Measurements from ENCODE around the gene GLG1. TPM values are rescaled to one million over a fixed set of nuclear protein-coding genes. Genes with fewer than 3 reads are reported as not detected.
"Not testable (repeated sequence)": the region's sequence is repeated elsewhere in the genome, so short reads cannot be mapped to it uniquely, and the experiment has no call there.

GLG1 gene
- total RNA-seq, result 69.3 TPM
- long read RNA-seq, full-length matches to known transcripts, result 29 of 47 reads
- long read RNA-seq, partial matches to known transcripts, result 6 of 47 reads
- long read RNA-seq, other reads (novel, unspliced or antisense), result 12 of 47 reads

DNA sequence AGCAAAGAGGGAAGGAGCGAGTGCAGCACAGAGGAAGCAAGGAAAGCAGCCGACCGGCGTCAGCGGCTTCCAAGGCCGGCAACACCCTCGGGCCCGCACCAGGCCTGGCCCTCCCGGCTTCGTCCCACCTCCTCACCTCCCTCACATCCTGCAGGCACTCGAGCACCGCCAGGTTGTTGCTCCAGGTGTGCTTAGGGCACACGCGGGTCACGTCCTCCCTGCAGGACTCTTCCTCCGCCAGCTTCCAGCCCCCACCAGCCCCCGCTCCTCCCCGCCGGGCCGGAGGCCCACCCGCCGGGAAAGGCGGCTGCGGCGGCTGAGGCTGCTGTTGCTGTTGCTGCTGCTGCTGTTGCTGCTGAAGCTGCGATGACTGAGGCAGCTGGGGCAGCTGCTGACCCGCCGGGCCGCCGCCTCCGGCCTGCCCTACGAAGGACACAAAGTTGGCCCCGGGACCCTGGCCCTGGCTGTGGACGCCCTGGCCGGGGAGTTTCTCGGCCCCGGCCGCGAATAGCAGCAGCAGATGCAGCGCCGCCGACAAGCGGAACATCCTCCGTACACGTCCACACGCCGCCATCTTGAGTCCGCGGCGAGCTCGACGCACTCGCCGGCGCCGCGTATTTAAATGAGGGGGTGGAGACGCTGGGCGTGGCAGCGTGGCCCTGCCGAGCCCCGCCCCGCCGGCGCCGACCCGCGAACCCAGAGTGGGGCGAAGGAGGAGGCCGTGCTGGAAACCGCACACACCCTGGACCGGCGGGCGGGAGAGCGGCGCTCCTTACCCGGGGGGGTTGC, at the start of gene GLG1:
GLG1 (minus strand) TSS at position 594 of the 789 bp plus-strand sequence; CDS start at position 574, 20 bp downstream.
- DNase-seq (ENCODE audit: missing footprints) (peak; percentile 97), ATAC-seq (peak; percentile 99)
- intact Hi-C loops (cut with DNase I), result loop anchor here (5.0 kb wide), 1 partner anchor 104 kb away; no protein-coding TSS in a partner anchor

DNA sequence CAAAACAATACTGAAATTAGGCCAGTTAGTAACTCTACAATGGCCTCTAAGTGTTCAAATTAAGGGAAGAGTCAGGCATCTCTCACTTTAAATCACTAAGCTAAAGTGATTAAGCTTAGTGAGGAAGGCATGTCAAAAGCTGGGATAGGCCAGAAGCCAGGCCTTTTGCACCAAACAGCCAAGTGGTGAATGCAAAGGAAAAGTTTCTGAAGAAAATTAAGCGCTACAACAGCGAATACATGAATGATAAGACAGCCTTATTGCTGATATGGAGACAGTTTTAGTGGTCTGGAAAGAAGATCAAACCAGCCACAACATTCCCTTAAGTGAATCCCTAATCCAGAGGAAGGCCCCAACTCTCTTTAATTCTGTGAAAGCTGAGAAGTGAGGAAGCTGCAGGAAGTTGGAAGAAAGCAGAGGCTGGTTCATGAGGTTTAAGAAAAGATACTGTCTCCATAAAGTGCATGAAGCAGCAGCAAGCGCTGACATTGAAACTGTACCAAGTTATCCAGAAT, 47.7 kb upstream of the GLG1 start:
- DNase-seq (ENCODE audit: missing footprints), result no peak
- intact Hi-C loops (cut with DNase I), result no loop called here
- ATAC-seq, result no peak

DNA sequence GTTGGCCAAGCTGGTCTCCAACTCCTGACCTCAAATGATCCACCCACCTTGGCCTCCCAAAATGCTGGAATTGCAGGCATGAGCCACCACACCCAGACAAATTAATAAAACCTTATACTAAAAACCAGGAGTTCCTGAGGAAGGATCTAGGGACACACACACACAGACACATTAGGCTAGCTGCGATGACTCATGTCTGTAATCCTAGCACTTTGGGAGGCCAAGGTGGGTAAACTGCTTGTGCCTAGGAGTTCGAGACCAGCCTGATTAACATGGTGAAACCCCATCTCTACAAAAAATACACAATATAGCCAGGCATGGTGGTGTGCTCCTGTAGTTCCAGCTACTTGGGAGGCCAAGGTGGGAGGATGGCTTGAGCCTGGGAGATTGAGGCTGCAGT, 46.0 kb upstream of the GLG1 start:
- DNase-seq (ENCODE audit: missing footprints); intact Hi-C loops (cut with DNase I); ATAC-seq: not testable (repeated sequence)

DNA sequence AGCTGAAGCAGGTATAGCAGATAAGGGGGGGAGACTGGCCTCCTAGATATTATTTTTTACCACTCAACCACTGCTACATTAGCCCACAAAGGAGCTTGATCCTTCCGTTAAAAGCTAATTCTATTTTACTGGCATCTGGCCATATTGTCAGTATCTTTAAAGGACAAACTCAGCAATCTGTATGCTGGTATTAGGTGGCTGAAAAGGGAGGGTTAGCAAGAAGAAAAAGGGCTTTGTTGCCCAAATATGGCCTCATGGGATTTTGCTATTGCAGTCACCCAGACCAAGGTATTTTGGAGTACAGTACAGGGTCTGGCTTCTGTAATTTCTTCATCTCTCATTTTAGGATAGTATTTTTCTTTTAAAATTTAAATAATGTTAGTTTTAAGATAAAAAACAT, 45.3 kb upstream of the GLG1 start:
- no peak for ATAC-seq
- intact Hi-C loops (cut with DNase I), result no loop called here

DNA sequence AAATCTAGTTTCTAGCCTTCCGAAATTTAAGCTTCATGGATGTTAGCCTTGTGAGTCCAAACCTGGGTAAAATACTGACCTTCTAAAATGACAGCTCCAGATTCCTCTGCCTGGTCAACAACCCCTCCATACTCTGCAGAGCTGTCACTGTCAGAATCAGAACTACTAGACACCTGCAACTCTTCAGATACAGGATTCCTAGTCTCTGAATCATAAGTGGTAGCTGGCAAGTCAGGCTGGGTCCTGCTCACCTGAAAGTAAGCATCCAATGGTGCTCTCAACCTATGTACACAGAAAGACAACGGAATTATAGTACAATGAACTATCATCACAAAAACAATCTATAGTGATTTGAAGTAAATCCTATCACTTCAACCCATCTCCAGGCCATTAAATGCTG, 44.9 kb upstream of the GLG1 start:
- intact Hi-C loops (cut with DNase I), result no loop called here
- no peak for ATAC-seq
- no peak for DNase-seq (ENCODE audit: missing footprints)

More for the DNA sequence above, 45.3 kb upstream of the GLG1 start:
- no peak for DNase-seq (ENCODE audit: missing footprints)

DNA sequence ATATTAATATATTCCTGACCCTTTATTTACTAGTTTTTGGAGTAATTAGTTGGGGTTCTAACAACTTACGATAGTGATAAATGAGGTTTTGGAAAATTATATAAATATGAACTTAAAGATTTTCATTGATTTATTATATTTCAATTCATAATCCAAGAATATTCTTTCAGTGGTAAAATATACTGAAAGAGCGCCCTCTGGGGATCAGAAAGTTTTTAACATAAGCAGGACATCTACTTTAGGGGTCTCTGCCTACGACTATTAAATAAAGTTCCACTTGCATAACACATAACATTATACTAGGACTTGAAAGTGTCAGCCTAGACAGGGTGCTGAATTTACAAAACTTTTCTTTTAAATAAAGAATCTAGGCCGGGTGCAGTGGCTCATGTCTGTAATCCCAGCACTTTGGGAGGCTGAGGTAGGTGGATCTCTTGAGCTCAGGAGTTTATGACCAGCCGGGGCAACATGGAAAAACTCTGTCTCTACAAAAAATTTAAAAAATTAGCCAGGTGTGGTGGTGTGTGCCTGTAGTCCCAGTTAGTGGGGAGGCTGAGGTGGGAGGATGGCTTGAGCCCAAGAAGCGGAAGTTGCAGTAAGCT, 44.2 kb upstream of the GLG1 start:
- intact Hi-C loops (cut with DNase I), result no loop called here
- ATAC-seq (no peak), DNase-seq (ENCODE audit: missing footprints) (no peak)

DNA sequence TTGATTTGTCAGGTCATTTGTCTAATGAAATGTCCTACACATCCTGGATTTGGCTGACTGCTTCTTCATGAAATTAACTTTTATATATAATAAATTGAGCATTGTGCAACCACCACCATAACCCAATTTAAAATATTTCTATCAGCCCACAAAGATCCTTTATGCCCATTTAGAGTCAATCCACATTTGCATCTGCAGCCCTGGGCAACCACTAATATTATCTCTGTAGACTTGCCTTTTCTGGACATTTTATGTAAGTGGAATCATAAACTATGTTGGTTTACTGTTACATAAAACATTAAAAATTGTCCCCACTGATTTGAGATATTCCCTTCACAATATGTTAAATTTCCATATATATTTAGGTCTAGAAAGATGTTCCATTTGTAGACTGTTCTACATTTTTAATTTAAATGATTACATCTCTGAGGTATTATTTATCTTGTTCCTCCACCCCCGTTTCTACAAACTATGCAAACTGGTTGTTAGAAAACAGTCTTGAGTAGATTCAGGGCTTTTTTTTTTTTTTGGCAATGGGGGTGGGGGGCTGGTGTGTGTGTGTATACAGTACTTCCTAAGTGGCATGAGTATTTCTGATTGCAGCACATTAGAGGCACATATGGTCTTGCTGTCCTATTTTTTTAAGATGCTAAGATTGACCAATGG, 43.1 kb upstream of the GLG1 start:
- intact Hi-C loops (cut with DNase I), result no loop called here

DNA sequence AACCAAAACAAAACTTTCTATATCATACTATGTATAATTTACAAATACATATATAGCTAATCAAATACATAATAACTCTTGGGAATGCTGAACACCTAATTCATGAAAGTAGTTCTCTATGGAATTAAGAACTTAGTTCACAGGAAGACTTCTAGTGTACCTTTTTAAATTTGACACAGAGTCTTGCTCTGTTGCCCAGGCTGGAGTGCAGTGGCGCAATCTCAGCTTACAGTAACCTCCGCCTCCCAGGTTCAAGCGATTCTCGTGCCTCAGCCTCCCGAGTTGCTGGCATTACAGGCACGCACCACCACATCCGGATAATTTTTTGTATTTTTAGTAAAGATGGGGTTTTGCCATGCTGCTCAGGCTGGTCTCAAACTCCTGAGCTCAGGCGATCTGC, 35.1 kb upstream of the GLG1 start:
- DNase-seq (ENCODE audit: missing footprints) (no peak), ATAC-seq (no peak)
- intact Hi-C loops (cut with DNase I), result no loop called here

More for the DNA sequence above, 43.1 kb upstream of the GLG1 start:
- DNase-seq (ENCODE audit: missing footprints) (no peak), ATAC-seq (no peak)

DNA sequence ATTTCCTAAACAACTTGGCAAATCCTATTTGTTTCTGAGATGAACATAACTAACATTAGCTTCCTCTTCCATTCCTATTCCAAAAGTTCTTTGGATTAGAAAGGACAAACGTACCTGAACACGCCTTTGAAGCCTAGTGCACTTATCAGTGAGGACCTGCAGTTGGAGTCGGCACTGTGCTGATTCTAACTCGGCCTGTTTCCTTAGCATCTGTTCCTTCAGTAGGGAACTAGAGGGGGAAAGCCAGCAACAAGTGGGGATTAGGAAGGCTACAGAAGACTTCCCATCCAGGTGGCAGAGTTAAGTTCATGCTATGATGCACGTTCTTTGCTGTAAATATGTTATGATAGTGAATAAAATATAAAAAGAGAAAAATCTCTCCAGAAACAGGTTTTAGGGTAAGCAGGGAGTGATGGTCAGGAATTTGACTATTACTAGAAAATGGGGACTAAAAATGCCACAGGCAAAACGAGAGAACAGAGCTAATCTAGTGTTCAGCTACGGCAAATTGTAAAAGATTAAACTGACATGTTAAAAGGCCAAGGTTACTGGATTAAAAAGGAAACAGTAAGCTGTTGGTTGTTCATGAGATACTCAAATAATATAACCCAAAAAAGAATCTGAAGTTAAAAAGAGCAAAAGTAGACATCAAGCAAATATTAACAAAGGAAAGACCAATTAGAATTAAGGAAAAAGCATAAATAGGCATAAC, 31.0 kb upstream of the GLG1 start:
- intact Hi-C loops (cut with DNase I), result no loop called here
- DNase-seq (ENCODE audit: missing footprints), result no peak
- ATAC-seq, result no peak

DNA sequence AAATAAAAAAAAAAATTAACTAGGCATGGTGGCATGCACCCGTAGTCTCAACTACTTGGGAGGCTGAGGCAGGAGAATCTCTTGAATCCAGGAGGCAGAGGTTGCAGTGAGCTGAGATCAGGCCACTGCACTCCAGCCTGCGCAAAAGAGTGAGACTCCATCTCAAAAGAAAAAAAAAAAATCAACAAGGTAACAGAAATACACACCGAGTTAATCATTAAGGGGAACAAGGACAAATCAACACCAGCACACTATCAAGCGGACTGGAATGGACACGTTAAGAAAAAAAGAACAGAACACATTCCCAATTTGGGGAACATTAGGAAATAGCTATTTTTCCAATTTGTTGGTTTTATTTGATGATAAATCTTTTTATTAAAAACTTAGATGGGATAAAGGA, 28.4 kb upstream of the GLG1 start:
- ATAC-seq, result no peak
- intact Hi-C loops (cut with DNase I), result no loop called here
- DNase-seq (ENCODE audit: missing footprints), result no peak

DNA sequence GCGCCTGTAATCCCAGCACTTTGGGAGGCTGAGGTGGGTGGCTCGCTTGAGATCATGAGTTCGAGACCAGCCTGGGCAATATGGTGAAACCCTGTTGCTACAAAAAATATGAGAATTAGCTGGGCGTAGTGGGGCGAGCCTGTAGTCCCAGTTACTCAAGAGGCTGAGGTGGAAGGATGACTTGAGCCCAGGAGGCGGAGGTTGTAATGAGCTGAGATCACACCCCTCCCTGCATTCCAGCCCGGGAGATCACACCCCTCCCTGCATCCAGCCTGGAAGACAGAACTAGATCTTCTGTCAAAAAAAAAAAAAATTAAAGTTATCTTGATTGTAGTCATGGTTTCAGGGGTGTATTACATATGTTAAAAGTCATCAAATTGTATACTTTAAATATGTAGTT, 26.8 kb upstream of the GLG1 start:
- ATAC-seq, result no peak
- DNase-seq (ENCODE audit: missing footprints), result no peak
- intact Hi-C loops (cut with DNase I), result no loop called here

DNA sequence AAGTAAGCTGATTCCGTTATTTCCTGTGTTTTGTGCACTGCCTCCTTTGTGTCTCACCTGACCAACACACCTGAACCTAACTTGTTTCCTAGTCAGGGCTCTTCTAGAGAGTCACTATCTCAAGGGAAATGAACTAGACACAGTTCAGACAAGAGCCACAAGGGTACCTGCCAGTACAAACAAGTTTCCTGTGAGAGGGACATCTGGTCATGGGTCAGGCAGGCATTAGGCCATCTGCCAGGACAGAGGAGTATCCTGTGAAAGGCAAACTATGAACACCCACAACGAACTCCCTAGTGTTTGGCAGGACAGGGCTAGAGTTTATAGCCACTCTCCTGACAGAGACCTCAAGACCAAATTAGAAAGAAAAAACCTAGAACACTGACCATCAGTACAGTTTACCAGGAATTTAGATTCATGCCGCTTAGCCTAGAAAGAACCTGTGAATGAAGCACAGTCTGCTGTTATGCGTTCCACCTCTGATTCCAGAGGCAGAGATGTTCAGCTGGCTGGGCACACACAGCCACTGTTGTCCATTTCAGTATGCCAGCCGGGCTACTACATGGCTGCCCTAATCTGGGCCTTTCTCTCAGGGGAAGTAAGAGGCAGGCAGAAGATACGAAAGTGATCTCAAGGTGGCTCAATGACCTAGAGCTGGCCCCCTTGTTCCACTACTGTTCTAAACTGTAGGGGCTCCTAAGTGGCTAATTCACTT, 20.7 kb upstream of the GLG1 start:
- DNase-seq (ENCODE audit: missing footprints) (no peak), ATAC-seq (peak; percentile 31)
- intact Hi-C loops (cut with DNase I), result loop anchor here (10.0 kb wide), 1 partner anchor 323 kb away; no protein-coding TSS in a partner anchor

DNA sequence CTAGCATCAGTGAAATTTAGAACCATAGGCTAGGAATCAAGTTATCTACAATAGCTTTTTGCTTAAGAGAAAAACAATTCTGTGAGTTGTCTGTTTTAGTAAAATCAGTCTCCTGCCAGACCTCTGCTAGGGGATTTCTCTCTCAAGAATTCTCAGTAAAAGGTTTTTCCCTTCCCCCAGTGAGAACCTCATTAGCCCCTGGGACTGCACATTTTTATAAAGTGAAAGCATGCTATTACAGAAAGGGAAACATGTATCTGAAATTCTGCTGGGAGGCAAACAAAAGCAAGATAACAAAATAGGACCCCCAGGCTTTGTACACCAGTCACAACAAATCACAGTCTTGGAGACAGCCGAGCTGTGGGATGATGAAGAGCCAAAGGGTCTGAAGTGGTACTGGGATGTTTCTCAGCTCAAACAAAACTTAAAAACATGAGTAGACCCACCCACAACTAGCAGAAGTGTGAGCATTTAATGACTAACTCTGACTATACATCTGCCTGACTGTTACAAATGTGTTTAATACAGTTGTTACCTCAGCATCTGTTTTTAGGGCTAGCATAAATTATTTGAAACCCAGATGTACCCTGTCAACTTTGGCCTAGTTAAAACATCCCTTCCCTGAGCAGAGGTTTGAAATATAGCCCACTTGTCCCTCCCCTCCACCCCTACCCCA, 20.0 kb upstream of the GLG1 start:
- intact Hi-C loops (cut with DNase I), result loop anchor here (10.0 kb wide), 1 partner anchor 322 kb away; no protein-coding TSS in a partner anchor
- DNase-seq (ENCODE audit: missing footprints) (no peak), ATAC-seq (no peak)

DNA sequence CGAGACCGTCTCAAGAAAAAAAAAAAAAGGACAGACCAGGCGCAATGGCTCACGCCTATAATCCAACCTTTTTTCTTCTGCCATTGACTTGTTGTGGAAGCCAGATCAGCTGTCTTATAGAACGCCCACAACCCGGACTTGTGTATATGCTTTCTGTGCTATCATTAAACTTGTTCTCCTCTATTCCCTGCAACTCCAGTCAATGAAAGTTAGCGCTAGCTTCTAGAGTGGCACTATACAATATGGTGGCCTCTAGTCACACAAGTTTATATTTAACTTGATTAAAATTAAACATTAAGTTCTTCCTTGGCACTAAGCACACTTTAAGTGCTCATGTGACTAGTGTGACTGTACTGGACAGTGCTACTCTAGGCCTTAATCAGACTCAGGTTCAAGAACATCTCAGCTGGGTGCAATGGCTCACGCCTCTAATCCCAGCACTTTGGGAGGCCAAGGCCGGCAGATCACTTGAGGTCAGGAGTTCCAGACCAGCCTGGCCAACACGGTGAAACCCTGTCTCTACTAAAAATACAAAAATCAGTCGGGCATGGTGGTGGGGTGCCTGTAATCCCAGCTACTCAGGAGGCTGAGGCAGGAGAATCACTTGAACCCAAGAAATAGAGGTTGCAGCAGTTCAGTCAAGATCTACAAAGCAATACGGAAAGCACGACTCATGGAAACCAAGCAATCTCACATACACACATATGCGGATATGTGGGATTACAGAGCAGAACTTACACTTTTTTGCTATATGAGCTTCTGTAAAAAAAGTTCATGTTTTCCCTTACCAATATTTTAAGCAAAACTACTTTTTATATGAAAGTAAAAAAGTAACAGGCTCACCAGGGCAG, 18.8 kb upstream of the GLG1 start:
- no peak for DNase-seq (ENCODE audit: missing footprints)
- no peak for ATAC-seq
- intact Hi-C loops (cut with DNase I), result loop anchor here (10.0 kb wide), 1 partner anchor 321 kb away; no protein-coding TSS in a partner anchor

DNA sequence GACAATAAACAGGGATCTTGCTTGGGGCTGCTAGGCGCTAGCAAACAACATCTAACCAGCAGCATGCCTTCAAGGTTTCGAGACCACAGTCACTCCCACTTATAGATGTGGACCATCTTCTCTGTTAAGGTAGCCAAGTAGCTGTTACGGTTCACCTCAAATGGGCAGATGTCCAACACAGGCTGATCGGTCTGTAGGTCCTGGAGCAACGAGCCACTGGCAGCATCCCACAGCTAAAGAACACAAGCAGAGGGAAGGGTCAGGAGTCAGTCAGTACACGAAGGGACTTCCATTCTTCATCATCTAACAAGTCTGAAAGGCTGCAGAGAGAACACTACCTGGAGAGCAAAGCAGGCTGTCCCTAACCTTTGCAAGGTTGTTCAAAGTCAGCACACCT, 16.9 kb upstream of the GLG1 start:
- DNase-seq (ENCODE audit: missing footprints) (no peak), ATAC-seq (no peak)
- intact Hi-C loops (cut with DNase I), result loop anchor here (5.0 to 10.0 kb wide), 2 partner anchors 142 to 319 kb away; no protein-coding TSS in a partner anchor

DNA sequence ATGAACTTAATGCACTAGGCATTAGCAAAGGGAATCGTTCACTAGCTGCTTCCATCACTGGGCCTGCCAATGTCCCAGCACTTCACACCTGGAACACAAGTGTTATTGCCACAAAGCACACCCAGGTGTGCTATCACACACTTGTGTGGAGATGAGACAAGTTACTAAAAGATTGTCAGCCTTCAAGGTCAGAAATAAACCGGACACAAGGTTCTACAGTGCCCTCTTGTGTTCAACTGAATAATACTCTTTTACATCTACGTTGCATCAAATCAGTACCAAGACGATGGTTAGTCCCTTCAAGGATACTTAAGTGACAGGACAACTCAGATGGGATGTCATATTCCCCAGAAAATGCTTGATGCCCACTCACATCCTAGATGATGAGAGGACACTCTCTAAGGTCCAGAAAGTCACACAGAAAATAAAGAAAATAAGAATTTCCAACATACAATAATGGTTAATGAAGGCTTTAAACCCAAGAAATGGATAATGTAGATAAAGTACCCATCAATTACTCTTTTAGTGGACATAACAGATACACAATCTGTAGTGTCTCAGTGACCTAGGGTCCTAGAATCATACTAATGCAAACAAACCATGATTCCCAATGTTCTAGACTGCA, 16.4 kb upstream of the GLG1 start:
- ATAC-seq (no peak), DNase-seq (ENCODE audit: missing footprints) (no peak)
- intact Hi-C loops (cut with DNase I), result loop anchor here (5.0 to 10.0 kb wide), 2 partner anchors 141 to 319 kb away; no protein-coding TSS in a partner anchor
